ENCODE measurements around the gene SMC3. TPM values are rescaled to one million over a fixed set of nuclear protein-coding genes. Genes with fewer than 3 reads are reported as not detected.
"Not testable (repeated sequence)": the region's sequence is repeated elsewhere in the genome, so short reads cannot be mapped to it uniquely, and the experiment has no call there.

SMC3 gene
- polyA plus RNA-seq, 1 donor = 40.4 TPM

GRCh38 chr10:110623316-110623715 is 55.8 kb downstream of the SMC3 start:
- DNase-seq (ENCODE audit: low read depth) = not testable (repeated sequence)

GRCh38 chr10:110625356-110625894 is 57.9 kb downstream of the SMC3 start:
- no peak for DNase-seq (ENCODE audit: low read depth)

GRCh38 chr10:110625951-110626855 is 58.7 kb downstream of the SMC3 start:
- DNase-seq (ENCODE audit: low read depth) = no peak

GRCh38 chr10:110628161-110628560 is 60.7 kb downstream of the SMC3 start:
- no peak for DNase-seq (ENCODE audit: low read depth)

- DNase-seq (ENCODE audit: low read depth) = no peak
Observed at GRCh38 chr10:110629680-110630191, 62.2 kb downstream of the SMC3 start.

- DNase-seq (ENCODE audit: low read depth) = no peak
Observed at GRCh38 chr10:110631934-110632333, 64.4 kb downstream of the SMC3 start.

- DNase-seq (ENCODE audit: low read depth) = no peak
Observed at GRCh38 chr10:110632591-110633215, 65.2 kb downstream of the SMC3 start.

- no peak for DNase-seq (ENCODE audit: low read depth)
Observed at GRCh38 chr10:110634527-110635209, 67.2 kb downstream of the SMC3 start.

GRCh38 chr10:110636572-110636931 is 69.1 kb downstream of the SMC3 start:
- DNase-seq (ENCODE audit: low read depth) = no peak

GRCh38 chr10:110636932-110637557 is 69.5 kb downstream of the SMC3 start:
- no peak for DNase-seq (ENCODE audit: low read depth)

- no peak for DNase-seq (ENCODE audit: low read depth)
Observed at GRCh38 chr10:110637558-110638053, 70.1 kb downstream of the SMC3 start.

GRCh38 chr10:110638319-110638718 is 70.8 kb downstream of the SMC3 start:
- DNase-seq (ENCODE audit: low read depth) = no peak

GRCh38 chr10:110639046-110639445 is 71.6 kb downstream of the SMC3 start:
- not testable (repeated sequence) for DNase-seq (ENCODE audit: low read depth)

- not testable (repeated sequence) for DNase-seq (ENCODE audit: low read depth)
Observed at GRCh38 chr10:110639858-110640257, 72.4 kb downstream of the SMC3 start.

- DNase-seq (ENCODE audit: low read depth) = no peak
Observed at GRCh38 chr10:110641256-110641655, 73.8 kb downstream of the SMC3 start.

GRCh38 chr10:110642204-110643034 is 74.9 kb downstream of the SMC3 start:
- DNase-seq (ENCODE audit: low read depth) = no peak

GRCh38 chr10:110643035-110643652 is 75.6 kb downstream of the SMC3 start:
- no peak for DNase-seq (ENCODE audit: low read depth)

- no peak for DNase-seq (ENCODE audit: low read depth)
Observed at GRCh38 chr10:110643653-110644597, 76.4 kb downstream of the SMC3 start, which contains the start of gene RBM20. Gene RBM20, plus strand, starts transcription at chr10:110644336. Its CDS starts 119 bp downstream, at chr10:110644455.
